ENCODE measurements around the gene CIROP.

CIROP gene

GRCh38 chr14:23130871-23131270 lies 26.1 kb upstream of the CIROP start:
- no peak for DNase-seq

GRCh38 chr14:23129759-23130316 lies 25.0 kb upstream of the CIROP start:
- no peak for DNase-seq

- DNase-seq: no peak
Observed at GRCh38 chr14:23128969-23129758, 24.4 kb upstream of the CIROP start.

- DNase-seq: no peak
Observed at GRCh38 chr14:23127861-23128260, 23.1 kb upstream of the CIROP start.

GRCh38 chr14:23126548-23127278 lies 21.9 kb upstream of the CIROP start:
- no peak for DNase-seq

GRCh38 chr14:23125933-23126524 lies 21.2 kb upstream of the CIROP start:
- DNase-seq: no peak

- DNase-seq: no peak
Observed at GRCh38 chr14:23125011-23125410, 20.2 kb upstream of the CIROP start.

- DNase-seq: no peak
Observed at GRCh38 chr14:23124337-23124954, 19.7 kb upstream of the CIROP start.

- DNase-seq: no peak
Observed at GRCh38 chr14:23123419-23123818, 18.6 kb upstream of the CIROP start.

- DNase-seq: no peak
Observed at GRCh38 chr14:23122086-23122485, 17.3 kb upstream of the CIROP start.

- no peak for DNase-seq
Observed at GRCh38 chr14:23121361-23121771, 16.6 kb upstream of the CIROP start.

- DNase-seq: peak; percentile 72
Observed at GRCh38 chr14:23120541-23121251, 15.9 kb upstream of the CIROP start.

- DNase-seq: no peak
Observed at GRCh38 chr14:23119363-23120327, 14.9 kb upstream of the CIROP start.

GRCh38 chr14:23118506-23119362 lies 13.9 kb upstream of the CIROP start, which contains the start of gene CEBPE:
CEBPE (minus strand) TSS chr14:23119255; CDS start chr14:23119091, 164 bp downstream.
- no peak for DNase-seq

GRCh38 chr14:23117371-23118020 lies 12.7 kb upstream of the CIROP start:
- DNase-seq: no peak

- DNase-seq: no peak
Observed at GRCh38 chr14:23115918-23116317, 11.1 kb upstream of the CIROP start.

- DNase-seq: no peak
Observed at GRCh38 chr14:23115039-23115731, 10.4 kb upstream of the CIROP start.

GRCh38 chr14:23114669-23115038 lies 9.9 kb upstream of the CIROP start:
- no peak for DNase-seq

GRCh38 chr14:23114120-23114458 lies 9.3 kb upstream of the CIROP start:
- DNase-seq: no peak
